Mucosa of descending colon (tissue), 3 donors: ENCODE results near the gene MICA. TPM values are rescaled to one million over a fixed set of nuclear protein-coding genes. Genes with fewer than 3 reads are reported as not detected.

Source experiments
- ATAC-seq: fragments of 200-7000 bp; cut with Tn5 transposase; one replicate; pipeline ENCODE4 v1.9.1; 2020; ENCODE audit warnings: mild to moderate bottlenecking, moderate library complexity
- DNase-seq, 3 donors: peaks; one replicate each; pipeline ENCODE4 v3.0.0-alpha.2; 2020
- H3K36me3 ChIP-seq: fragments of 200-600 bp; one replicate; pipeline ENCODE4 v1.8.0; 2021; ENCODE audit warnings: low read depth, mild to moderate bottlenecking
- H3K4me1 ChIP-seq: fragments of 200-600 bp; one replicate; pipeline ENCODE4 v1.8.0; 2021; ENCODE audit warnings: low read depth, mild to moderate bottlenecking
- H3K4me3 ChIP-seq: fragments of 200-600 bp; one replicate; pipeline ENCODE4 v1.8.0; 2021; ENCODE audit warnings: mild to moderate bottlenecking
- H3K9me3 ChIP-seq: fragments of 200-600 bp; one replicate; pipeline ENCODE4 v1.8.0; 2021; ENCODE audit warnings: mild to moderate bottlenecking
- CTCF ChIP-seq: fragments of 200-600 bp; IDR thresholded peaks from one replicate; pipeline ENCODE4 v1.8.0; 2022; ENCODE audit warnings: antibody characterized with exemption, mild to moderate bottlenecking
- intact Hi-C, 2 donors: fragments of 100-400 bp; cut with DNase I in 1 of 2; cut with micrococcal nuclease in 1 of 2; formaldehyde crosslinking; loops; one replicate each; pipeline versions ENCODE4 v1.11.0 to v1.11.1; 2022; cut with DNase I, micrococcal nuclease
- microRNA-seq: library from miRNA; unstranded; fragments of <30 nt; microRNA quantifications from one replicate; pipeline ENCODE4, GENCODE V29; 2019
- total RNA-seq, 3 donors: library from RNA; stranded (reverse); fragmentation: NEBNext Ultra II Directional in 2 of 3; extraction: Animal tissue kit (Norgen Biotek cat#: 25700) in 2 of 3; gene quantifications; one replicate each; pipeline versions ENCODE4 v1.2.1 to v1.2.4, GENCODE V29; 2021 to 2023
- donor health status: DM: no; HTN: no; CAD: no; lungs with moderate emphysema.
- donor health status: DM: no; HTN: no; CAD: no.
- donor health status: DM: no; HTN: yes; CAD: no.

Gene MICA
- total RNA-seq, 3 donors from 2014 or later: 18.1 to 24.2 (median 20.7) TPM

GRCh38 chr6:31460361-31461025 is 57.1 kb downstream of the MICA start:
- H3K4me1 ChIP-seq: peaks cover 11% of the 10 kb centered on the region
- no peaks in the 10 kb centered on the region for H3K36me3 ChIP-seq
- no peak for TF ChIP-seq CTCF
- no peak for ATAC-seq
- no peak for DNase-seq
- intact Hi-C loops: no loop called here
- no peak overlapping the region for H3K4me3 ChIP-seq
- H3K9me3 ChIP-seq: no peaks in the 10 kb centered on the region

GRCh38 chr6:31462026-31462963 is 58.9 kb downstream of the MICA start:
- peak overlapping the region; percentile 33 for H3K4me3 ChIP-seq
- H3K4me1 ChIP-seq: peaks cover 11% of the 10 kb centered on the region
- no peak for ATAC-seq
- no peaks in the 10 kb centered on the region for H3K9me3 ChIP-seq
- TF ChIP-seq CTCF: no peak
- no peaks in the 10 kb centered on the region for H3K36me3 ChIP-seq
- no peak for DNase-seq
- intact Hi-C loops: no loop called here

DNA sequence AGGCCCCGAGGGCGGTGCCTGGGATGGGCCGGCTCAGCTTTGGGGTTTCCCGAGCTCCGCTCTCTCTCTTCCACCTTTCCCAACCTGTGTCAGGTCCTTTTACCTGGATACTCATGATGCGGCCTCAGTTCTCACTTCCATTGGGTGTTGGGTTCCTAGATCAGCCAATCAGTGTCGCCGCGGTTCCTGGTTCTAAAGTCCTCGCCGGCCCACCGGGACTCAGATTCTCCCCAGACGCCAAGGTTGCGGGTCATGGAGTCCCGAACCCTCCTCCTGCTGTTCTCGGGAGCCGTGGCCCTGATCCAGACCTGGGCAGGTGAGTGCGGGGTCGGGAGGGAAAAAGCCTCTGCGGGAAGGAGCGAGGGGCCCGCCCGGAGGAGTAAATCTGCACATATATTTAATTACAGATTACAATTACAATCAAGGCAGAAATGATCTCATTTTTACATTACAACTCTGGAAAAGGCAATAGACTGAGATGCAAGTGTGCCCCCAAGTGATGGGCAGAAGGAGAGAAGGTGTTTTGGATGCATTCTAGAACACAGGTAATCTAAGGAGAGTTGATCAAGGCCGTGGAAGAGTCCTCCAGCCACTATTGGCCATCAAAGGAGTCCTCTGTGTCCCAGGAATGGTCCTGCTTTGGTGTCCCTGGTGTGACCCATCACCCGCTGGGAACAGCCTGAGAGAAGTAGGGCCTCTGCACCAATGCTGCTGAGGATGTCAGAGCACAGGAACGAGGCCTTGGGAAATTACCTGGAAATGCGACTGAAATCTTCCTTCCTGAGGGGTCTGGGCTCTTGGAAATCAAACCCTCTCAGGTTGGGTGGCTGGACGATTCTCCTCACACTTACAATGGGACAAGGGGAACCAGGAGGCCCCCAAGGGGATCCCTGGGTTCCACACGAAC is 59.8 kb downstream of the MICA start:
- no peaks in the 10 kb centered on the region for H3K36me3 ChIP-seq
- H3K9me3 ChIP-seq: no peaks in the 10 kb centered on the region
- TF ChIP-seq CTCF: no peak
- H3K4me1 ChIP-seq: peaks cover 11% of the 10 kb centered on the region
- ATAC-seq (peak; percentile 98), DNase-seq (peak; percentile 89 to 97 (median 91))
- H3K4me3 ChIP-seq: peak overlapping the region; percentile 33
- intact Hi-C loops: no loop called here

- peaks cover 11% of the 10 kb centered on the region for H3K4me1 ChIP-seq
- H3K4me3 ChIP-seq: no peak overlapping the region
- intact Hi-C loops: no loop called here
- DNase-seq: no peak
- H3K9me3 ChIP-seq: no peaks in the 10 kb centered on the region
- TF ChIP-seq CTCF: no peak
- ATAC-seq: no peak
- H3K36me3 ChIP-seq: no peaks in the 10 kb centered on the region
These were observed 61.1 kb downstream of the MICA start for GRCh38 chr6:31464252-31465184.

Small RNA genes lying within 50 kb of the gene (microRNA-seq; reads per million reads assigned to microRNA genes)
- not detected for gene MIR6891

Other genes with a start within 250 kb of the MICA start
- gene CCHCR1, start 245.8 kb upstream of the MICA start, total RNA-seq: 10 to 100 TPM; 25.7 to 53.3 (median 43.4) TPM
- gene TCF19, start 245.0 kb upstream of the MICA start, total RNA-seq: 10 to 100 TPM in 1 of 3 donors, 1 to 10 TPM in 2; 5.3 to 13.2 (median 7.3) TPM
- gene POU5F1, start 232.9 kb upstream of the MICA start, total RNA-seq: 1 to 10 TPM; 2.1 to 5.8 (median 3.4) TPM
- gene HLA-C, start 131.5 kb upstream of the MICA start, total RNA-seq: 1,000 to 10,000 TPM in 2 of 3 donors, 100 to 1,000 TPM in 1; 965 to 2,616 (median 1,478) TPM
- gene HLA-B, start 46.4 kb upstream of the MICA start, total RNA-seq: 1,000 to 10,000 TPM; 1,294 to 6,470 (median 3,045) TPM
- 1 to 10 TPM; 1.3 to 4.1 (median 2.9) TPM for gene MICB, start 94.5 kb downstream of the MICA start, total RNA-seq
- gene MCCD1, start 125.4 kb downstream of the MICA start, total RNA-seq: not detected
- 100 to 1,000 TPM; 239 to 309 (median 295) TPM for gene DDX39B, start 138.4 kb downstream of the MICA start, total RNA-seq
- 1 to 10 TPM in 2 of 3 donors, under 1 TPM in 1; 0.55 to 4.5 (median 1.2) TPM for gene ATP6V1G2, start 143.0 kb downstream of the MICA start, total RNA-seq
- 10 to 100 TPM; 15.8 to 27.8 (median 18.3) TPM for gene NFKBIL1, start 144.0 kb downstream of the MICA start, total RNA-seq
- gene LTA, start 168.7 kb downstream of the MICA start, total RNA-seq: under 1 TPM in 2 of 3 donors, not detected in 1; 0.20 to 0.22 TPM
- gene TNF, start 172.0 kb downstream of the MICA start, total RNA-seq: 1 to 10 TPM in 2 of 3 donors, under 1 TPM in 1; 0.41 to 1.7 (median 1.1) TPM
- 1 to 10 TPM; 2.1 to 3.4 (median 2.2) TPM for gene LTB, start 178.8 kb downstream of the MICA start, total RNA-seq
- gene LST1, start 182.7 kb downstream of the MICA start, total RNA-seq: 10 to 100 TPM in 1 of 3 donors, 1 to 10 TPM in 2; 3.9 to 11.3 (median 6.6) TPM
- gene NCR3, start 189.4 kb downstream of the MICA start, total RNA-seq: under 1 TPM in 1 of 3 donors, not detected in 2; 0.46 TPM
- 10 to 100 TPM in 2 of 3 donors, 1 to 10 TPM in 1; 6.1 to 28.4 (median 17.3) TPM for gene AIF1, start 211.6 kb downstream of the MICA start, total RNA-seq
- gene PRRC2A, start 217.1 kb downstream of the MICA start, total RNA-seq: 100 to 1,000 TPM; 109 to 151 (median 120) TPM
- gene BAG6, start 249.1 kb downstream of the MICA start, total RNA-seq: 100 to 1,000 TPM; 282 to 298 (median 293) TPM